DND-41 (cell line): ENCODE measurements around the gene PERP.

Experiments
- CTCF ChIP-seq: IDR thresholded peaks from 2 replicates; pipeline ENCODE4 v1.5.1; 2012; ENCODE audit warnings: borderline replicate concordance, low read length, moderate library complexity, mild to moderate bottlenecking; ENCODE audit not compliant: poor library complexity, severe bottlenecking; ENCODE audit errors: extremely low read depth
- EZH2 ChIP-seq: IDR thresholded peaks from 3 replicates; pipeline ENCODE4 v1.6.1; 2012; ENCODE audit warnings: borderline replicate concordance, low read depth, mild to moderate bottlenecking, moderate library complexity, low read length, inconsistent platforms; ENCODE audit not compliant: severe bottlenecking

GRCh38 chr6:138142806-138143205 lies 35.6 kb upstream of the PERP start:
- no peak for TF ChIP-seq CTCF
- TF ChIP-seq EZH2, result no peak
